GM12891 (cell line): ENCODE measurements around the gene PEX14.

ENCODE experiments used
- POLR2A ChIP-seq: IDR thresholded peaks from 2 replicates; pipeline ENCODE4 v1.6.1; 2011; ENCODE audit warnings: low read depth, low read length, control low read depth
- POLR2AphosphoS5 ChIP-seq: IDR thresholded peaks from 2 replicates; pipeline ENCODE4 v1.6.1; 2011; ENCODE audit warnings: low read depth, low read length, control low read depth
- POU2F2 ChIP-seq: IDR thresholded peaks from 2 replicates; pipeline ENCODE4 v1.6.1; 2011; ENCODE audit warnings: low read depth, mild to moderate bottlenecking, control low read depth, low read length, moderate library complexity
- SPI1 ChIP-seq: IDR thresholded peaks from 2 replicates; pipeline ENCODE4 v1.6.1; 2011; ENCODE audit warnings: low read depth, low read length, control low read depth
- TAF1 ChIP-seq: IDR thresholded peaks from 2 replicates; pipeline ENCODE4 v1.6.1; 2011; ENCODE audit warnings: low read depth, low read length, control low read depth

- no peak for TF ChIP-seq SPI1
- no peak for TF ChIP-seq POLR2AphosphoS5
- no peak for TF ChIP-seq POLR2A
- no peak for TF ChIP-seq POU2F2
- no peak for TF ChIP-seq TAF1
Observed at GRCh38 chr1:10434590-10434989, 40.2 kb upstream of the PEX14 start.
